ENCODE measurements around the gene NET1.
A peak's percentile ranks its signal among the peaks of the same experiment; 100 is the strongest.

NET1 gene

DNA sequence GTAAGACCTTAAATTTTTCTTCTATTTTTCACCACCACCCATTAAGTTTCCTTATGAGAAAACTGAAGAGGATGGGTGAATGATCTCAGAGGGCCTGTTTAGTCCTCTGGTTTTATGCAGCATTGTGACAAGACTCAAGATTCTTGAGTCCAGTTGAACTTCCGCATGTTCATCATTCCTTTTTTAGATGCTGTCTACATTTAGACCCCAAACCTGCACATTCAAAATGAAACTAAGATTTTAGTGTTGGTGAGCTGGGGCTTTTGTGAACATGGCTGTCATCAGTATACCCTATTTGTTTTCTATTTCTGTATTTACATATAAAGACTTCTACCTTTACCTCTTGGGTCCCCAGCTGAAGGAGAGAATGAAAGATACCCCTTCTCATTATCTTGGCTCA is 31.1 kb downstream of the NET1 start:
- FAIRE-seq = no peak

DNA sequence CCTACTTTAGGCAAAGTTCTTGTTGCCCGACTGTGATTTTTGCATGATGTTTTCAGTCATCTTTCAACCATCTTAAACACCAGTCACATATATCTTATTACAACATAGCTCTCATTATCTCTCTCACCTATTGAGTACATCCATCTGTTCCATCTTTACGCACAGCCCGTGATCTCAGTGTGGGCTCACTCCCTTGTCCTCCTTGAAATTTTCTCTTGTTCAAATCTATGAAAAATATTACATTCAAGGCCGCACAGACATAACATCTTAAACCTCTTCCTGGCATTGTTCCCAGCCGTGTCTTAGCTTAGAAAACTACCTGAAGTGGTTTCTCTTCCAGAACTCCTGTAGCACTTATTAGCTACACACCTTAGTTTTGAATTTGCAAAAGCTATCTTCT is 32.6 kb downstream of the NET1 start:
- FAIRE-seq = no peak

DNA sequence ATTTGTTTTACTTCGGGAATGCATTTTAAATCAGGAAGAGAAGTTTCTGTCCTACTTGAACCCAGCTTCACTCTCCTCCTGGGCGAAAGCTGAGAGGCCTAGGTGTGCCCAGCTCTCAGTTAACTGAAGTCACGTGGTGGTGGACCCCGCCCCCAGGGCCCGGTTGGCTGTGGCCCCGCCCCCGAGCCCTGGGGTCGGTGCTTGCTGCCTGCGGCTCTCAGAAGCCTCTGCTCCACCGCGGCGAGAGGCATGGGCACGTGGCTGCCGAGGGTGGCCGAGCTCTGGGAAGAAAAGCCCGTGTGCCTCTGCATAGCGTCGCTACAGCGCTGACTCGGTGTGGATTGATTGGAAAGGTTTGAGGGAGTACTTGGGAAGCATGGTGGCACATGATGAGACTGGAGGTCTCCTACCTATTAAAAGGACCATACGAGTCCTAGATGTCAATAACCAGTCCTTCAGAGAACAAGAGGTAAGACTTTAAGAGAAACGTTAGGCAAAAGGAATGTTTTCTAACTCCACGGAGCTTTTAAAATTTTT is 34.1 kb downstream of the NET1 start:
- FAIRE-seq = peak; percentile 87

DNA sequence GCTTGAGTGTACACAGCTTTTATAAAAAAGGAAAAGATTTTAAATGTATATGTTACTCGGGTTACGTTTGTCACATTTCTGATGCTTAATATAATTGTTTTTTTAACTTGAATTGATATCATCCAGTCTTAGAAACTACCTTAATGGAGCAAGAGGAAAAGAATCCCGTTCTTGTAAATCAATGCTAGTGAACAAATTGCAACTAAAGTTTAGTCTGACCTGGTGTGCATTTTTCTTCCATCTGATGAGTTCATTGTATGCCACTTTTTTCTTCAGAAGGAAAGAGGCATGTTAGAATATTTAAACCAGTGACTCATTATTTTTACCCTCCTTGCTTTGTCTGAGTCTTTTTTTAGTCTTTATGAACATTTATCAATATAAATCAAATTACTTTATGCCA is 34.7 kb downstream of the NET1 start:
- peak; percentile 80 for FAIRE-seq

DNA sequence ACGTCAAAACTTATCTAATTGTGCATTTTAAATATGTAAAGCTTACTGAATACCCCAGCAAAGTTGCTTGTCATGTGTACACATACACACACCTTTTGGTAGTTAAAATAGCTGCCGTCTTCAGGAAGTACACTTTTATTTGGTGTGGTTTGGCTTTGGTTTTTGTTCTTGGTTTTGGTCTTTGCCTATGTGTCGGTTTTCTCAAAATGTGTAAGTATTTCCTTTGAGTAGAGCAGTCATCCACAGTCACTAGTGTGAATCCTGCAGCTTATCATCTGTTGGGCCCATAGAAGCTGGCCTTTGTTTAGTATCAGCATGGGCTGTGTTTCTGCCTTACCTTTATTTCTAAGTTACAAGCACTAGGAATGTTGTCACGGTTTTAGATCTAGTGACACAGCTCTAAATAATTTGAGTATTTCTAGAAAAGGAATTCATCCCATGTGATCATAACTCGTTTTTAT is 35.3 kb downstream of the NET1 start:
- FAIRE-seq = peak; percentile 85

DNA sequence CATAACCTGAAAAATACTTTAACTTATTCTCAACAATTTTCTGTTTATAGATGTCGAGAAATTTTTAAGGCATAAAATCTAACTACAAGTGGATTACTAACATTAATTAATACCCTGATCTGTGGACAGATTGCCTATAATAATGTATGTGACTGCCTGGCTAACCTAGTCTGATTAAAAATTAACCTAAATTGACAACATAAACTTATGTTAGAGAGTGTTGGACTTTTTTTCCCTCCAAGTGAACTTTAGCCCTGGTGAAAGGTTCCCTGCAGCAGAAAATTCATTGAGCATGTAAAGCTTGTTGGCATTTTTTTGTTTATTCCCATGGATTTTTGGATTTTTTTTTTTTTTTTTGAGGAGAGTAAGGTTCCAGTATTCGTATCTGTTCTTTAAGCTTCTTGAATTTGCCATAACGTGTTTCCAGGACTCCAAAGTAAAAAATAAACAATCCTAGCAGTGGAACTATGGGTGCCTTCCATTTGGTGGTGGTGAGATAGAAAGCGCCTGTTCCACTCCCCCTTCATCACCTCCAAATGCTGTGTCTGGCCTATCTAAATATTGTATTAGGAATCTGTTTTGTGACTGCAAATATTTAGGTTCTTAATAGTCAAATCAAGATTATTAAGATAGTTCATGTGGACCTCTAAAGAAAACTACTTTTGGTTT is 36.1 kb downstream of the NET1 start:
- peak; percentile 9 for FAIRE-seq

DNA sequence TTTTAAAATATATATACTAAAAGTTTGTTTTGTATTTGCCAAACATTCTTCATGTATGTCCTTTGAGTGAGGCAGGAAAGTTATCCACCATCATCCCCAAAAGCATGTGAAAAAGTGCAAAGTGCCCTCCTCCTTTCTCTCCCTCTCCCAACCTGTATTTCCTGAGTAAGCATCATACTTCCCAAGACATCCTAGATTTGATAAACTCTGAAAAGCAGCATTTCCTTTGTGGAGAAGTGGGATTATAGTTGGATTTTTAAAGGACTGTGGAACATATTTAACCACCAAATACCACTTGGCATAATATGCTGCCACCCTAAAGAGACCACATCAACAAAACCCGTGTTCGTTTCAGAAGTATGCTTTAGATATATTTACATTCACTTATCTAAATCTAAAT is 36.9 kb downstream of the NET1 start:
- FAIRE-seq = no peak

DNA sequence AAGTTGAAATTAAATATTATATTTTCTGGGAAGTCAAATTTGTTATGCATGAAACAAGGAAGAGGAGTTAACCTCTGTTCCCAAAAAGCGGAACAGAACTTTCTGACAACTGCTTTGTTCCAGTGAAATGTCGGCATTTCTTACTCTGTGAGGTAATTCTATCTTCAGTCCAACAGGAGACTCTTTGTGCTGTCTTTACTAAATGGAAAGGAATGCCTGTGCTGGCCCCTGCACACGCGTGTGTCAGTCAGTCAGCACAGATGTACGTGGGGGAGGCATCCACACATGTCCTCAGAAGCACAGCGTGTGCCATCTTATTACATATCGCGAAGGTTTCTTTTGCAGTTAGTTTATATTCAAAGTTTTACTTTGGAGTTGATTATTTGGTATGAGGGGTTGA is 37.5 kb downstream of the NET1 start:
- FAIRE-seq = no peak

DNA sequence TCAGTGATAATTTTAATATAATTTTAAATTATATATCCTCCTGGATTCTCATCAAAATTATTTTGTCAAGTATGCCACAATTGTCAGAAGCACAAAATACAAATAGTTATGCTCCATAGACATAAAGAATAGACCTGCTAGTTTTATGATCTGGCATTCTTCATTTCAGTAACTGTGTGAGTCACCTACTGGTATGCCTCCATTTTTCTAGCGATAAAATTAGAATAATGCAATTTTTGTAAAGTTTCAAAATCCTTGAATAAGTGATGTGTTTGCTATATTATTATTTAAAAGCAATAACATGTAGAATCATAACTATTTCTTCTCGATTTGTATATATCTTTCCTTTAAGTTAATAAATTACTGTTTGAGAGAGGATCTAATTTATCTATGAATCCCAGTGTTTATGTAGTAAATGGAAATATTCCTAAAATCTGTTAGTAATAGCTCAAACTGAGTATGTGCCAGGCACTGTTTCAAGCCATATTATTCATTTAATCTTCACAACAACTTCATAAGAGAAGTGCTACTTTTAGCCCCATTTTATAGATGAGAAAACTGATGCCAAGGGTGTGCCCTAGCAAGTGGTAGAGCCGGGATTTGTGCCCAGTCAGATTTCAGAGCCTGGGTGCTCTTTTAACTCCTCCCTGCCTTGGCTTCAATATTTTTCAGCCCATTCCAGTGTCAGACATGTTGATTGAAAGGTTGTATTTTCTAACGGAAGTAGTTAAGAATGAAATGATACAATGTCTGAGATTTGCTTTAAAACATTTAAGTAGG is 38.4 kb downstream of the NET1 start:
- peak; percentile 9 for FAIRE-seq

DNA sequence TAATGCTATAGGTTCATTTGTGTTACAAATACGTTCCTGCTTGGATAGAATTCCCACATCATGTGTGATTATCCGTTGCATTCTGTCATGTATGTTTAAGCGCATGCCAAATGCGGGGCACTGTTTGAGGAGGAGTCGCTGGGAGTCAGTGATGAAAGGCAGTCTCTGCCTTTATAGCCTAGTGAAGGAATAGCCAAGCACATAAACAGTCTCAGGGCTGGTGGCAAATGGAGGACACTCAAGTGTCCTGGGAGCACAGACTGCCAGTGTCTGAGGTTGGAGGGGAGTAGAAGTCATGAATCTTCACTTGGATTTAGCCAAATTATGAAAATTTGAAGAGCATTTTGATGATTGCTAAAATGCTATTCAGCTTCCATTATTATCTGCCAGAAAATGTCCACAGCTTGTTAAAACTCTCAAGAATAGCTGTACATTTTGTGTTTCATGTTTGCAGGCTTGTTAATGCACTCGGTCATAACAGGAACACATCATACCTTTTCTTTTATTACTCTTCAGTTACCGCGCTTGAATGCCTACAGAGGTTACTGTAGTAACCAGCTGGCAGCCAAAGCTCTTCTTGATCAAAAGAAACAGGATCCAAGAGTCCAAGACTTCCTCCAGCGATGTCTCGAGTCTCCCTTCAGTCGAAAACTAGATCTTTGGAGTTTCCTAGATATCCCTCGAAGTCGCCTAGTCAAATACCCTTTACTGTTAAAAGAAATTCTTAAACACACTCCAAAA is 41.6 kb downstream of the NET1 start:
- no peak for FAIRE-seq

DNA sequence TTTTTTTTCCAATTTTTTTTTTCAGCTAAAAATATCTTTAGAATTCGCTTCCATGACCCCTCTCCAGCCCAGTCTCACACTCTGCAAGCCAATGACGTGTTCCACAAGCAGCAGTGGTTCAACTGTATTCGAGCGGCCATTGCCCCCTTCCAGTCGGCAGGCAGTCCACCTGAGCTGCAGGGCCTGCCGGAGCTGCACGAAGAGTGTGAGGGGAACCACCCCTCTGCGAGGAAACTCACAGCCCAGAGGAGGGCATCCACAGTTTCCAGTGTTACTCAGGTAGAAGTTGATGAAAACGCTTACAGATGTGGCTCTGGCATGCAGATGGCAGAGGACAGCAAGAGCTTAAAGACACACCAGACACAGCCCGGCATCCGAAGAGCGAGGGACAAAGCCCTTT is 44.2 kb downstream of the NET1 start:
- no peak for FAIRE-seq

DNA sequence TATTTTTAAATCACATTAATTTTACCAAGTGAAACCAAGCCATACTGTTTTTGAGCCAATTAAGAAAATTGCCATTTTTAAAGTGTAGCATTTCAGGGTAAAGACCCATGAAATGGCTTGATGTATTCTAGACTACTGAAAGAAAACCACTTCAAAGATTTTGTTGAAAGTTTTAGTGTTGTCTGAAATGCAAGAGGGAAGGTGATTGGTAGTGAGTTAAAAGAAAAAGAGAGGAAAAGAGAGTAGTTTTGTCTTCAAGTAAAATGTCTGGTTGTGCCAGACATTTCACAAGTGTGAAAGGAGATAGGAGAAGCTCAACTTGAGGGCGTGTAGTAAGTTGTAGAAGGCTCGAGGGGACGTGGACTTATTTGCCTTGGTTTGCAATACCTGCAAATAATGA is 45.4 kb downstream of the NET1 start:
- FAIRE-seq = no peak

DNA sequence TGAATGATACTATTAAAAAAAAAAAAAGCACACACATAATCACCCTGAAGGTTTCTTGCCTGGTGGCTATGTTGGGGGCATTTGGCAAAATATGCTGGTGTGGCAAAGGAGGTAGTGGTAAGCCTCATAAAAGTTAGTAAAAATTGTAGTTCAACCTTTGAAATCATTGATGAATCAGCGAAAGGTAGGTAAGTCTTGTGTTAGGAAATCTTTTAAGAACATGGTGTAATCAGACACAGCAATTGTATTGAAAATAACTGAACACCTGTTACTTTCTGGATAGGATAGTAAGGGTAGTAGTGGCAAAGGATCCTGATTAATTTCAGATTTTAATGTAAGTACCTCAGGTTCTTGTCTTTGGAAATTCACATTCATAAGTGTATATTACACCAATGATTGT is 46.1 kb downstream of the NET1 start:
- no peak for FAIRE-seq

DNA sequence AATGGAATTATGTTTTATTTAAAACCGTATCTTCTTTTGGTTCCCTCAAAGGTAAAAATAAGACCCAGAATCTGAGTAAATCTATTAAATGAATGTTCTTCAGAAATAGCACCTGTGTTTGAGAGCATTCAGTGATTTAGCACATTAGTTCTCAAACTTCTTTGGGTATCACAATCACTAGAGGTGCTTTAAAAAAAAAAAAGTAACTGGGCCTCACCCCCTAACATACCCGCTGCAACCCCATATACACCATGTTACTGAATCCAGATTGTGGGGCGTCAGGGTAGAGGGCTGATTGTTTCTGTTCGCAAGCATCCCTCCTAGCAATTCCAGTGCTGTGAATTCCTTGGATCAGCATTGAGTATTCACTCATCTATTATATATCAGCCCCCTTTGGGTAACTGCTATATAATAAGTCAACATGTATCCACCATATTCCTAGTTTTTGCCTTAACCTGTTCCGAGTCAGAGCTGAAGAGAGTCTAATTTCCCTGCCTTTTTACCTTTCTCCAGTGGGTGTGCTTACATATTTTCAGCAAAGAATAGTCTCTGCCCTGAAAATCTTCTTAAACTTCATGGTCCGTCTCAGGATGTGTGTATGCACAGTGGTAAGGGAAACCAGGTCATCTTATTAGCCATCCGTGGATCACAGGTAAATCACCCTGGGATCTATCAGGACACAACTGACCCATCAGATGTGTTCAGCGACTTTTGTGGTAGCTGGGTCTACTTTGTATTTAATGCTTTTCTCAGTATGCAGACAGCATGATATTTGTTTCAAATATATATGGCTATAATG is 46.8 kb downstream of the NET1 start:
- no peak for FAIRE-seq

DNA sequence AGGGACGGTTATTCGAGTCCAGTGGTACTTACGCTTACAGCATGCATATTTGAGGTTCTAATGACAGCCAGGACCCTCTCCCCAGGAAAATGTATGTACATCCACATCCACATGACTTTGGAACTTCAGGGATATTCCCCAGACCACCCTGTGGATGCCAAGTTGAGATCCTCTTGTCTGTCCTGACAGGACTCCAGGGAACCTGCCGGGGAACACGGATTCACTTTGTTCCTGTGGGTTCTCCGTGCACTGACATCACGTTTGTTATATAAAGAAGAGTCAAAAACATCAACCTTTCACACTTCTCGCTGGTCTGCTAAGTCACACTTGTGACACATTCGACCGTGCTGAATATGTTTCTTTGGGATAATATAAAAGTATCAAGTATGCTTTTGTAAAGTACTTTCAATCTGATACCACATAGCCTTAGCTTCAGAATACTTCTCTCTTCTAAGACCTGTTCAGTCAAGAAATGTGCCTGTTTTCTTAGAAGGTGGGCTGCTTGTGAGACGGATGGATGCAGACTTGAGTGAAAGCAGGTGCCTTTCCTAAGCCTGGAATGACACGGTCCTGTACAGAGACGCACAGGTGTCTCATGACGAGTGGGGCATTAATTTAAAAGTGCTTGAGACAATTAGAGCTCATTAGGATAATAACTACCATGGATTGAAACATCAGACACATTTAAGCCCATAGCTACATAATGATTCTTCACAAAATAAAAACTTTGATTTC is 48.3 kb downstream of the NET1 start:
- FAIRE-seq = no peak

DNA sequence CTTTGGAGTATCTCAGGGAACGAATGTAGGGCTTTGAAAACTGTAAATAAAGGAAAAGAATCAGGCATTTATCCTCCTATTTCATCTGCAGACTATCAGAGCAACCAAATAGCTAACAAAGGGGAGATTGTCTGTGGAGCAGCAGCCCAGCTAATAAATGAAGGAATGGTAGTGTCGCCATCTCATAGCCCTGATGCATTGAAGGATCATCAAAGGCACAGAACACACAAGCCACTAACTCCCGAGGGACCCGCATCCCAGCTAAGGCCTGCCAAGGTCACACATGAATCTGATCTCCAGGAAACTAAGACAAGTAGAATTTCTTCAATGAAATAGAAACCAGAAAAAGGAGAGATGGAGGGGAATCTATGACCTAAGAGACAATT is 48.8 kb downstream of the NET1 start:
- no peak for FAIRE-seq

DNA sequence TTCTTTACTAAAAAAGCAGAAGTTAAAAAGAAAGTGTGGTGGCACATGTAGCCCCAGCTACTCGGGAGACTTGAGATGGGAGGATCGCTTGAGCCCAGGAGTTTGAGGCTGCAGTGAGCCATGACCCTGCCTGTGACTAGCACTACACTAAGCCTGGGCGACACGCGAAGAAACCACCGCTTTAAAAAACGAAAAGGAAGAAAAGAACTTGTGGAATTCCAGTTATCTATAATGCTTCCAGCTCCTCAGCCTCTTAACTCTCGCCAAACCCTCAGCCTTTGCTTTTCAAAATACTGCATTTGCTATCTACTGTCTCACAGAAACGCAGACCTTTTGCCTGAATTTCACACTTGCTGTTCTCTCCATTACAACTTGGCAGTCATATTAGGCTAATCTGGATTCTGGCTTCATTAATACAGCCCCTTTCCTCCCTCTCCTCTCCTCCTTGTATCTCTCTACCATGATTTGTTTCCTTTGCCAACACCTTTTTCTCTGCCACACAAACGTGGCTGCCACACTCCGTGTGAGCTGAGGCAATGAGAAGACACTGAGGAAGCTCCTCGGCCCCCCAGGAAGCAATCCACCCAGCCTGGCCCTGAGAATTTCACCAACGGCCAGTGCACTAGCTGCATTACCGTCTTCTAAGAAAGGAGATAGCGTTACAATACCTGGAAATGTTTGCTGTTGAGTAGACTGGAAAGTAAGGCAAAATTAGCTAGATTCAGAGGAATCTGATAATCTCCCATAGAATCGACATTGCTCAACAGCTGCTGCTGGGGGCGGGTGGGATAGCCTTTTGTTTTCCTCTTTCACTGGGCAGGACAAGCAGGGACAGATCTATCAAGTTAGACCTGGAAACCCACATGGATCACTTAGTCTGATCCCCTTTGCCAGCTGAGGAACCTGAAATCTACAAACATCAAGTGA is 49.8 kb downstream of the NET1 start:
- no peak for FAIRE-seq

DNA sequence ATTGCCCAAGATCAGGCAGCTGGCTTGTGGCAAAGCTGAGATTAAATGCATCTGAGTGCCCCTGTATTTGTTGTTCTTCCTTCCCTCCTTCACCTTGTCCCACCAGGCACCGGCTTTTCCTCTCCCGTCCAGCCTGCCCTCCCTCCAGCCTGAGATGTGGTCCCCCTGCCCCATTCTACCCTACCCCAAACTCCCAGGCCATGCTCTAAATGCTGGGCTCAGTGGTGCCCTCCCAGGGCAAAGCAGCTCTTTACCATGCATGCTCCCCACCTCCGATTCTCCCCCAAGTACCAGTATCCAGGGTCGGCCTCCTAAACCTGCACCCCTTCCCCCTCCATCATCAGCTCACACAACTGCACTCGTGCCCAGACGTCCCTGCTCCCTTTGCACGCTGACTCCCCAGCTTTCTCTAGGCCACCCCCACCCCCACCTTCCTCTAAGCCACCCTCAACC is 50.5 kb downstream of the NET1 start:
- FAIRE-seq = no peak

DNA sequence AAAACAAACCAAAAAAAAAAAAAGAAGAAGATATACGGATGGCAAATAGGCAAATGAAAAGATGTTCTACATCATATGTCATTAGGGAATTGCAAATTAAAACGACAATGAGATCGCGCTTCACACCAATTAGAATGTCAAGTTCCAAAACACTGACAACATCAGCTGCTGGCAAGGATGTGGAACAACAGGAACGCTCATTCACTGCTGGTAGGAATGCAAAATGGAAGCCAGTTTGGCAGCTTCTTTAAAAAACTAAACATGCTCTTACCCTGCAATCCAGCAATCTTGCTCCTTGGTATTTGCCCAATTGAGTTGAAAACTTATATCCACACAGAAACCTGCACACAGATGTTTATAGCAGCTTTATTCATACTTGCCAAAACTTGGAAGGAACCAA is 52.2 kb downstream of the NET1 start:
- no peak for FAIRE-seq

DNA sequence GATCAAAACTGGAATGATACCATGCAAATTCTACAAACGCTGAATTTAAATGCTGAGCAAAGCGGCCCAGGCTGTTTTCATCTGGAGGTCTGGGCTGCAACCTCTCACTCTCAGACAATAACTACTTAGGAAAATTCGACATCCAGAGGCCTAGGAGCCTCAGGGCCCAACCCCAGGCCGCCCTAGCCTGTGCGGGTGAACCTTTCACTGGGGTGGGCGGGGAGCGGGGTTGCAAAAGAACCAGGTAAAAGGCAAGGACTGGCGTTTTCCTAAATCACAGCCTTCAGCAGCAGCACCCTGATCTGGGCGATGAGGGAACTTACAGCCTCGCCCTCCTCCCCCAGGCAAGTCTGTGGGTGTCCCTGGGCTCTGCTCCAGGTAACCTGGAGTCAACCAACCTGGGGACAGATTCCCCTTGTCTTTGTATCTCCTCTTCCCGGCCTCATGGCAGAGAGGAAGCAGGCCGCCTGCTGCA is 53.7 kb downstream of the NET1 start:
- FAIRE-seq = no peak
